ENCODE measurements around the gene ACSS1.

Gene ACSS1

GRCh38 chr20:24971376-24972101, 86.4 kb downstream of the ACSS1 start:
- no peak for DNase-seq (ENCODE audit: low read depth)

GRCh38 chr20:24970754-24971153, 87.2 kb downstream of the ACSS1 start:
- DNase-seq (ENCODE audit: low read depth) = no peak

- DNase-seq (ENCODE audit: low read depth) = no peak
These were observed 87.8 kb downstream of the ACSS1 start for GRCh38 chr20:24970030-24970553.

- no peak for DNase-seq (ENCODE audit: low read depth)
These were observed 88.5 kb downstream of the ACSS1 start for GRCh38 chr20:24969186-24970029.

- no peak for DNase-seq (ENCODE audit: low read depth)
These were observed 89.6 kb downstream of the ACSS1 start for GRCh38 chr20:24968278-24968800.

GRCh38 chr20:24966317-24967012, 91.5 kb downstream of the ACSS1 start:
- no peak for DNase-seq (ENCODE audit: low read depth)

- DNase-seq (ENCODE audit: low read depth) = no peak
These were observed 92.6 kb downstream of the ACSS1 start for GRCh38 chr20:24965065-24965919.

- no peak for DNase-seq (ENCODE audit: low read depth)
These were observed 93.5 kb downstream of the ACSS1 start for GRCh38 chr20:24964506-24964840.

GRCh38 chr20:24963672-24964505, 94.0 kb downstream of the ACSS1 start:
- no peak for DNase-seq (ENCODE audit: low read depth)

GRCh38 chr20:24962510-24962909, 95.4 kb downstream of the ACSS1 start:
- no peak for DNase-seq (ENCODE audit: low read depth)

- DNase-seq (ENCODE audit: low read depth) = no peak
These were observed 95.8 kb downstream of the ACSS1 start for GRCh38 chr20:24962182-24962492.

- no peak for DNase-seq (ENCODE audit: low read depth)
These were observed 96.4 kb downstream of the ACSS1 start for GRCh38 chr20:24961384-24962181.

GRCh38 chr20:24960861-24961260, 97.1 kb downstream of the ACSS1 start:
- no peak for DNase-seq (ENCODE audit: low read depth)

- no peak for DNase-seq (ENCODE audit: low read depth)
These were observed 97.6 kb downstream of the ACSS1 start for GRCh38 chr20:24960302-24960801.

- no peak for DNase-seq (ENCODE audit: low read depth)
These were observed 98.2 kb downstream of the ACSS1 start for GRCh38 chr20:24959591-24960301.

GRCh38 chr20:24958506-24959385, 99.2 kb downstream of the ACSS1 start:
- DNase-seq (ENCODE audit: low read depth) = no peak

- no peak for DNase-seq (ENCODE audit: low read depth)
These were observed 100.5 kb downstream of the ACSS1 start for GRCh38 chr20:24957326-24958016.
